Cardiac septum (tissue), 1 donor: ENCODE measurements around the gene RNF7. TPM values are rescaled to one million over a fixed set of nuclear protein-coding genes. Genes with fewer than 3 reads are reported as not detected.
"Not testable (repeated sequence)": the region's sequence is repeated elsewhere in the genome, so short reads cannot be mapped to it uniquely, and the experiment has no call there.

ENCODE experiments used
- DNase-seq: peaks from one replicate; pipeline ENCODE4 v3.0.0-alpha.2; 2020; ENCODE audit warnings: low spot score
- intact Hi-C: fragments of 100-400 bp; cut with DNase I; formaldehyde crosslinking; loops from one replicate; pipeline ENCODE4 v1.14.0; 2022
- total RNA-seq: library from RNA; stranded (reverse); fragmentation: NEBNext Ultra II Directional; extraction: Animal tissue kit (Norgen Biotek cat#: 25700); gene quantifications from one replicate; pipeline ENCODE4 v1.2.1, GENCODE V29; 2021
- donor health status: DM: no; HTN: no; CAD: no.

The RNF7 gene
- total RNA-seq, 1 donor from 2014 or later: 77.5 TPM

DNA sequence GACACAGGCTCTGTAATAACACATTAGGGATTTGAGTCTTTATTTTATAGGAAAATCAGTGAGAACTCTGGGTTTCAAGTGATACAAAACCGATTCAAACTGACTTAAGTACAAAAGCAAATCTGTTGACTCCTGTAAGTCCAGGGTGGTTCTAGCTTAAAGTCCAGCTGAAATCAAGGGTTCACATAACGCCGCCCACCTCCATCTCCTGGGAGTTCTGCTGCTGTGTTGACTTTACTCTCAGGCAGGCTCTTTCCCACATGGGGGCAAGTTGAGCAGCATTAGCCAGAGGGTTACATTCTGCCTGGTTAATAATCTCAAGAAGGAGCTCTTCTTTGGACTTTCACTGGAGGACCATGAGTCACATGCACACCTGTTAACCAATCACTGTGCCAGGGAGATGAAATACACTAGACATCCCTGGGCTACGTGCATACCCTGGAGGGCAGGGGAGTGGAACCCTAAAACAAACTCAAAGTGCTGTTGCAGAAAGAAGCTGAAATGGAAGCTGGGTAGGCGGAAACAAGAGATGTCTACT is 9.7 kb upstream of the RNF7 start:
- intact Hi-C loops: no loop called here
- no peak for DNase-seq

DNA sequence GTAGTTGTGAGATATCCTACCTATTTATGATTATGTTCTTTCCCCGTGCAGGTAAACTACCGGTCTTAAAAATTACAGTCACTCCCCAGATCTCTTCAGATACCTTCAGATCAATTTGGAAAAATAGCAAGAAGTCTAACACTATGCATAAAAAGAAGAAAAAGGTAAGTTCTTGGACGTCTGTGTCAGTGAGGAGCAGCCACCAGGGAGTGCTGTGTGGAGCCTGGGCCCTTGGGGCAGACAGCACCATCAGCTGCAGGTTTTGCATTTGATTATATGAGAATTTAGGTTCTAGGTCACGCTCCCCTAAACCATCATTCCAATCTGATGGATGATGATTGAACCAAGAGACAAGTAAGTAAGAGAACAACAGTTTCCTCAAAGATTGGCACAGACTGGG is 8.9 kb upstream of the RNF7 start:
- intact Hi-C loops: no loop called here
- DNase-seq: no peak

DNA sequence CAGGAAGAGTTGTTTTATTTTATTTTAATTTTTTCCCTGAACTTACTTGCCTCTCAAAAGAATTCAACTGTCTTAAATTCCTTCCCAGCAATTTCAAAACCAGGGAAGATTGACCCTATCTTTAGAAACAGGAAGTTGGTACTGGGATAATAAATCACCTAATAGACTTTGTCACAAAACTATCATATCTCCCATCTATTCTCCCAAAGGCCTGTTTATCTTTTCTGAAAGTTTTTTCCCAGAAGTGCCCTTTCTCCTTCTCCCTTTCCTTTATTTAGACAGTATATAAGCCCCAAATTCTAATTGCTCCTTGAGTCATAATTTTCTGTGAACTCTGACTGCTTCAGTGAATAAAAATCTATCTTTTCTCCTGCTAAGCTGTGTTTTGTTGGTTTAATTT is 2.9 kb upstream of the RNF7 start:
- intact Hi-C loops: loop anchor here (5.0 kb wide), 1 partner anchor 88 kb away; no protein-coding TSS in a partner anchor

DNA sequence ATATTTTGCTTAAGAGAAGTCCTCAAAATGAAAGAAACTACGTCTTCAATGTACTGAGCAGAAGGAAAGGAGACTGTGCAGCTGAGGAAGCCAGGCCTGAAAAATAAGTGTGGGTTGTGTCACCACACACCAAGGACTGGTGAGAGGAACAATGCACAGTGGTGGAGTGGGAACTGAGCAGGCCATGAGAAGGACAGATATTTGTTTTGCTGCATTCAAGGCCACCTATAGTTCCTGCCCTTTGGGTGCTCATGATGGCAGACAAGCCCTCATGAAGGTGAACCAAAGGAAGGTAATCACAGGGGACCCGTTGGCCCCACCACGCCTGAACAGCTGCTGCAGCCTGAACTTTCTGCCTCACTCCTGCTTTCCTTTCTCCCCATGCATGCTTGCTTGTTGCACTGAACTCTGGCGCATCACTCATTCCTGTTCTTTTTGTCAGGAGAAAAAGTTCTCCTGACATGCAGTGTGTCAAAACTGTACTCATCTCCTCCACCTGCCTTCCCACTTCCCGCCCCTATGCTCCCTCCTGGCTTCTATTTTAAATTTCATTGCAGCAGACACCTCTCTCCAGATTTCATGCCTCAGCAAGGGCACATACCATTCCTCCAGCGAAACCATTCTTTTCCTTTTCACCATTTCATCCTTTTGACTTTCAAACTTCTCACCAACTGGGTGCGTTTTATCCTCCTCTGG is 2.2 kb upstream of the RNF7 start:
- DNase-seq: no peak
- intact Hi-C loops: loop anchor here (5.0 kb wide), 1 partner anchor 89 kb away; no protein-coding TSS in a partner anchor

More for the DNA sequence above, 2.9 kb upstream of the RNF7 start:
- no peak for DNase-seq

DNA sequence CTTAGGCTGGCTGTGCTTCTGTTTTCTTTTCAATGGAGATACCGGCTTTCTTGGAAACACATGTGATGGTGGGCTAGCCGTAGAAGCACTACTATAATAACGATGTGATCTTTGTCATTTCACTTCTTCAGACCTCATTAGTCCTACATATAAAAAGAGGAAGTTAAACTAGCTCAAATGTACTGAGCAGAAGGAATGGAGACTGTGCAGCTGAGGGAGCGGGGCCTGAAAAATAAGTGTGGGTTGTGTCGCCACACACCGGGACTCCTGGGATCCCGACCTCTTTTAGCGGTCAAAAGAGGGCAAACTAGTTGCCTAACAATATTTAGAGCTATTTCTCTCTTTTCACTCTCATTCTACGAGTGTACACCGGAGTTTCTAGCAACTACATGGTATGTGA is 1.0 kb upstream of the RNF7 start:
- intact Hi-C loops: loop anchor here (5.0 kb wide), 1 partner anchor 90 kb away; no protein-coding TSS in a partner anchor
- DNase-seq: no peak

DNA sequence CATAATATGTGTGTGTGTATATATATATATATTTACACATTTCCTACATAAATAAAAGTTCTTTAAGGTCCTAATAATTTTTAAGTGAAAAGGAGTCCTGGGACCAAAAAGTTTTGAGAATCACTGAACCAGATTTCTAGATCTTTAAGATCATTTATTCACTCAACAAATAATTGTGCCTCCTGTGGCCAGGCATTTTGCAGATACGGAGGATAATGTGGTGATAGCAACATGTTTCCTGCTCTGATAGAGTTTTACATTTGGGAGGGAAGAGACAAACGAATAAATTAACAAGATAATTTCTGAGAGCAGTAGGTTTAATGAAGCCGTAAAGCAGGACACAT is 448 bp upstream of the RNF7 start:
- DNase-seq: no peak
- intact Hi-C loops: loop anchor here (1.0 to 5.0 kb wide), 5 partner anchors 90 to 251 kb away; partner anchors contain the start of genes ATP1B3 and RASA2

DNA sequence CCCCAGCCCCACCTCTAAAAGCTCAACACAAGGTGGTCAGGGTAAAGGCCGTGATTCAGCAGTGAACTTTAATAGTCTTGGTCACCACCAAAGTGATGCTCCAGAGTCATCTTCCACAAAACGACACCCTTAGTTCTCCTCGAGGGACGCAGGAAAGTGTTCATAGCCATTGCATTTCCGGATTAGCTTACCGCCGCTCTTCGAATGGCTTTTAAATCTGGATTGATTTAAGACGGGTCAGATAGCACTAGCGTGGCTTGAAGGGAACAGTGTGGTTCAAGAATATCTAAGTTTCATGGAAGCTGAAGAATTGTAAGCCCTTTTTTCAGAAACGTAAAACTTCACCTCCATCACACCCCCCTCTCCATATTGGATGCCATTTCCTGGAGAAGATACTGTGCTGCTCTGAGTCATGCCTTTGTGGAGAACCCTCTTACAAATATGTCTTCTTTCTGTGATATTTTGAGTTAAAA is 829 bp downstream of the RNF7 start:
- intact Hi-C loops: loop anchor here (1.0 to 5.0 kb wide), 5 partner anchors 92 to 252 kb away; partner anchors contain the start of genes ATP1B3 and RASA2
- DNase-seq: no peak

DNA sequence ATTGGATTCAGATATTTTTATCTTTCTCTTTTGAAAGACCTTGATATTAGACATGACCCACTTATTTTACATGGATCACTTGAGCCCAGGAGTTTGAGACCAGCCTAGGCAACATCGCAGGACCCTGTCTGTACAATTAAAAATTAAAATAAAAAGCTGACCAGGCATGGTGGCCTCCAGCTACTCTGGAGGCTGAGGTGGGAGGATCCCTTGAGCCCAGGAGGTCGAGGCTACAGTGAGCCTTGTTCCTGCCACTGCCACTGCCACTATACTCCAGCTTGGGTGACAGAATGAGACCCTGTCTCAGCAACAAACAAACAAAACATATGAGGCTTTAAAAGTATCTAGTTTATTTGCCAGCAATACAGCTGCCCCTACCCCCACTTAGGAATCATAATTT is 1.6 kb downstream of the RNF7 start:
- no peak for DNase-seq
- intact Hi-C loops: loop anchor here (2.0 to 5.0 kb wide), 3 partner anchors 92 to 253 kb away; partner anchors contain the start of gene RASA2

DNA sequence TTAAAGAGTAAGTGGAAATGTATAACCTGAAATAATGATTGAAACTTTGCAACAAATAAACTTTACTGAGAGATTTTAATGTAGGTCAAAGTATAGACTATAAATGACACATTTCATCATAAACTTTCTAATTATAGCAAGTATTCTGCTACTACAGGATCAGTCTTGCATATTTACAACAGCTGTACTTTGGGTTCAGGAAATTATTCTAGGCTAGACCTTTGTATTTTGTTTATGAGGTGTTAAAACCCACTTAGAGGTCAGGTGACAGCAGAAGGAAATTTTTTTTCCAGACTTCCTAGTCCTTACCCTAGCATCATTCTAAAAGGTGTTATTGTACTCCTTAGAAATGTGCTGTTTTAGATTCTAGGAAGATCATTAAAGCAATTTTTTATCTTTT is 2.3 kb downstream of the RNF7 start:
- intact Hi-C loops: no loop called here
- DNase-seq: no peak

DNA sequence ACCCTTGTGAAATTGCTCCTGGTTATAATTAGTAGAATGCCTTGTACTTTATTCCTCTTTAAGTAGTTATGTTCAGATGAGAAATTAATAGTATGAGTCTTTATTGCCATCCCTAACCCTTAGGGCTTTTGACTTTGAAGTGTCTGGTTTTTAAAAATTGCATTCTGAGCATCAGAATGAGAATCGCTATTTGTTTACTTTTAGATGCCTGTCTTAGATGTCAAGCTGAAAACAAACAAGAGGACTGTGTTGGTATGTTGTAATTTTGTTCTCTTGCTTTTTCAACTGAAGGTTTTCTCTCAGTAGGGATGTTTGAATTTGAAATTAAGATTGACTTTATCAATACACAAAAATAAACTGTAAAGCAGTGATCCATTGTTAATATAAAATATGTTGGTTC is 5.2 kb downstream of the RNF7 start:
- intact Hi-C loops: no loop called here

DNA sequence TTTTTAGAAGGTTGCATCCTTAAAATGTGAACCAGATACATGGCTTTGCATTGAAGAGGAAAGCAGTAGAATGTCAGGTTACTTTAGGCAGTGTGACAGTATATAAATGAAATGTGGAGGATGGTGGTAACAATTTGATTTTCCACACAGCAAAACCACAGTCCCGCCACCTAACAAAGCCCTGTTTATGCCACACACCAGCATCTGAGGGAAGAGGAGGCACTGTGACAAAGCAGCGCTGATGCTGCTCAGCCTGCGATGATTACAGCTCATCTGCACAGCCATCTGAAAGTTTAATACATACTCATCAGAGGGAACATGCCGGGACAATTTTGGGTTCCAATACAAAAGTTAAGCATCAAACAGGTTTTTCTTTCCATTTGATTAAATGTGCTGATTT is 8.9 kb downstream of the RNF7 start:
- intact Hi-C loops: no loop called here
- DNase-seq: no peak

More for the DNA sequence above, 5.2 kb downstream of the RNF7 start:
- no peak for DNase-seq

DNA sequence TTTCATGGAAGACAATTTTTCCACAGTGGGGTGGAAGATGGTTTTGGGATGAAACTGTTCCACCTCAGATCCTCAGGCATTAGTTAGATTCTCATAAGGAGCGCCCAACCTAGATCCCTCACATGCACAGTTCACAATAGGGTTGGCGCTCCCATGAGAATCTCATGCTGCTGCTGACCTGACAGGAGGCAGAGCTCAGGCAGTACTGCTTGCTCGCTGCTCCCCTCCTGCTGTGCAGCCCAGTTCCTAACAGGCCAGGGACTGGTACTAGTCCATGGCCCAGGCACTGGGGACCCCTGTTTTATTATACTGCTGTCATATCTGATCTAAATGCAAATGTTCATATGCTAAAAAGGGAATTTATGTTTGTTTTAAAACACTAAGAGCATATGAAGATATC is 15.3 kb downstream of the RNF7 start:
- intact Hi-C loops: no loop called here
- DNase-seq: no peak

DNA sequence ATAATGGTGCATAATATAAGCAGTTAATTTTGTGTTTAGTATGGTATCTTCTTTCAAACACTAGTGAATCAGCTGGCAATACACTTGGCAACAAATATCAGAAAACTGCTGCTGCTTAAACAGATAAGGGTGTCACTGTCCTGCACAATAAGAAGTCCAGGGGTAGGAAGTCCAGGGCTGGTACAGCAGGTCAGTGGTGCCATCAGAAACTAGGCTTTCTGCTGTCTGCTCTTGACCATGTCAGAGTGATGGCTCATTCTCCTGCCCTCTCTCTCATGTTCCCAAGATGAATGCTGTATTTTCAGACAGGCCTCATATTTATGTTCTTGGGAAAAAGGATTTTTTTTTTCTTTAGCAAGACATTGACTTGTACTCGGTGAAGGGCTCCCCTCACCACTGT is 15.9 kb downstream of the RNF7 start:
- intact Hi-C loops: no loop called here
- no peak for DNase-seq

DNA sequence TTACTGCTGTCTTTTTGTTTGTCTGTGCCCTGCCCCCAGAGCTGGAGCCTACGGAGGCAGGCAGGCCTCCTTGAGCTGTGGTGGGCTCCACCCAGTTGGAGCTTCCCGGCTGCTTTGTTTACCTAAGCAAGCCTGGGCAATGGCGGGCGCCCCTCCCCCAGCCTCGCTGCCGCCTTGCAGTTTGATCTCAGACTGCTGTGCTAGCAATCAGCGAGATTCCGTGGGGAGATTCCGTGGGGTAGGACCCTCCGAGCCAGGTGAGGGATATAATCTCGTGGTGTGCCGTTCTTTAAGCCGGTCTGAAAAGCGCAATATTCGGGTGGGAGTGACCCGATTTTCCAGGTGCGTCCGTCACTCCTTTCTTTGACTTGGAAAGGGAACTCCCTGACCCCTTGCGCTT is 24.5 kb downstream of the RNF7 start:
- DNase-seq, intact Hi-C loops: not testable (repeated sequence)

DNA sequence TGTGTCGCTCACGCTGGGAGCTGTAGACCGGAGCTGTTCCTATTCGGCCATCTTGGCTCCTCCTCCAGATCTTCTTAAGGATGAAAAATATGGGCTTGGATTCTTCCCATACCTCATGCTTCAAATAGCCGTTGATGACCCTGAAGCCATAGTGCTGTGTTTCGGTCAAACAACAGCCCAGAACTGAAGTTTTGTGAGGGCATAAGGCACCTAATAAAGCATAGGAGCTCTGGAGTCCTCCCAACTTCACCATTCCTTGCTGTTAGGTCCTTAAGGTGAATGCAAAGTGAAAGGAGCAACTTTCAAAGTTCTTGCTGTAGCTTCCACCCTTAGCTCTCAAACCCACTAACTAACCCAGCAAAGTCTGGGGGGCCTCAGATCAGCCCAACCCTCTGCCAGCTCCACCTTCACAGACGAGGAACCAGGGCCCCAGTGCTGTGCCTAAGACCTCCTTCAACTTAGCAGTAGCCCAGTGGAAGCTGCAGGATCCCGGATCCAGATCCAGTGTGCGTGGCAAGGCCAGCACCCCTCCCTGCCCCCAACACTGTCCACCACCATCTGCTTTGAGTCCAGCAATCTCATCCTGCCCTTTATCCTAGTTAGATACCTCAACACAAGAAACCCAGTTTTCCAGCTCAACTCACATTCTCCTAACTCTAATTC is 25.1 kb downstream of the RNF7 start, which contains the start of gene GRK7:
Gene GRK7, plus strand, starts transcription at position 321 of the 663 bp plus-strand sequence. CDS start 14,877 bp downstream, outside the sequence.
- DNase-seq: no peak
- intact Hi-C loops: no loop called here

DNA sequence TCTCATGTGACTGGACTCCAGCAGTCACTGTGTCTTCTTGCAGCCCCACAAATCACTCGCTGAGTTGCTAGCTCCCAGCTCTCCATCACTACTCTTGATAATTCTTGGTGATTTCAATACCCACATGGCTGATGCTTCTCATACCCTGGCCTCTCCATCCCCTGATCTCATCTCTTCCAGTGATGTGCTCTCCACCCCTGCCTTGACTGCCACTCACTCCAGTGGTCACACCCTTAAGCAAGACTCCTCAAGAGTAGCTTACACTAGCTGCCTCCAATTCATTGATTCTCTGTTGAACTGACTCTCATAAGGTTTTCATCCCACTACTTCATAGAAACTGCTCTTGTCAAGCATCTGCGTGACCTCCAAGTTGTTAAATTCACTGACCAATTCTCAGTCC is 25.9 kb downstream of the RNF7 start:
- no peak for DNase-seq
- intact Hi-C loops: no loop called here

DNA sequence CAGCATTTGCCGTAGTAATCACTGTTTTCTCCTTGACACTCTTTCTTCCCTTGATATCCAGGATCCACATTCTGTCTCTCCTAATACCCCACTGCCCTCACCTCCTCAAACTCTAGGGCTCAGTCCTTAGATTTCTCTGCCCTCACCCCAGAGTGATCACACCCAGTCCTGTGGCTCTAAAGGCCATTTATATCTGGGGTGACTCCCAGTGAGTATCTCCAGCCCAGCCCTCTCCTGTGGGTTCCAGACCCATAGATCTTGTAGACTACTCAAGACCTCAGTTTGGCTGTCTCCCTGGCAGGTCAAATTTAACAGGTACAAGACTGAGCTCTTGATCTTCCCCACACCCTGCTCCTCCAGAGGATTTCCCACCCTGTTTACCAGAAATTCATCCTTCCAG is 26.4 kb downstream of the RNF7 start:
- no peak for DNase-seq
- intact Hi-C loops: no loop called here

DNA sequence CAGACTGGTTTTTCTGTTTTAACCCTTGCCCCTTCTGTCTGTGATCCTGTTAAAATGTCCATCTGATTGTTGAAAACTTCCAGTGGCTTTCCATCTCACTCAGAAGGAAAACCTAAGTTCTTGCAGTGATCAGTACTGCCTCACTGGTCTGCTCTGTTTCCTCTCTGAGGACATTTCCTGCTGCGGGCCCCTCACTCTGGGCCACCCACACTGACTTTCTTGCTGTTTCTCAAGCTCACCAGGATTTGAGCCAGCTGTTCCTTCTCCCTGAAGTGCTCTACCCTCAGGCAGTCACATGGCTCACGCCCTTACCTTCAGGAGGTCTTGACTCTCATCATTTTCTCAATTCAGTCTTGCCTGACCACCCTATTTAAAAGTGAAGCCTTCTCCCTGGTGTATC is 26.9 kb downstream of the RNF7 start:
- DNase-seq: no peak
- intact Hi-C loops: no loop called here

DNA sequence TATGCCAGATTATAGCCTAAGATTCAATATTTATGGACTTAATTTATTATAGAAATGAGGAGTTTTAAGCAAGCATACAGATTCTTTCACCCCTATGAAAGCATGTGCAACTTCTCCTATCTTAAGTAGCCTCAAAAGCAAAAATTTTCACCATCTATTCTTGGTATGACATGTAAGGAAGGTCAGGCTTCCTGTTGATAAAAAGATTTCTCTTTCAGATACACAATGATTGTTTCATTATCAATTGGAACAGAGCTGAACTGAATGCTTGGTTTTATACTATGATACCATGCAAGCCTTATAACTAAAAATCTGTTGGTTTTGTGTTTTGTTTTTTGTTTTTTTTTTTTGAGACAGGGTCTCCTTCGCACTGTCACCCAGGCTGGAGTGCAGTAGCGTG is 29.0 kb downstream of the RNF7 start:
- DNase-seq: no peak
- intact Hi-C loops: no loop called here

DNA sequence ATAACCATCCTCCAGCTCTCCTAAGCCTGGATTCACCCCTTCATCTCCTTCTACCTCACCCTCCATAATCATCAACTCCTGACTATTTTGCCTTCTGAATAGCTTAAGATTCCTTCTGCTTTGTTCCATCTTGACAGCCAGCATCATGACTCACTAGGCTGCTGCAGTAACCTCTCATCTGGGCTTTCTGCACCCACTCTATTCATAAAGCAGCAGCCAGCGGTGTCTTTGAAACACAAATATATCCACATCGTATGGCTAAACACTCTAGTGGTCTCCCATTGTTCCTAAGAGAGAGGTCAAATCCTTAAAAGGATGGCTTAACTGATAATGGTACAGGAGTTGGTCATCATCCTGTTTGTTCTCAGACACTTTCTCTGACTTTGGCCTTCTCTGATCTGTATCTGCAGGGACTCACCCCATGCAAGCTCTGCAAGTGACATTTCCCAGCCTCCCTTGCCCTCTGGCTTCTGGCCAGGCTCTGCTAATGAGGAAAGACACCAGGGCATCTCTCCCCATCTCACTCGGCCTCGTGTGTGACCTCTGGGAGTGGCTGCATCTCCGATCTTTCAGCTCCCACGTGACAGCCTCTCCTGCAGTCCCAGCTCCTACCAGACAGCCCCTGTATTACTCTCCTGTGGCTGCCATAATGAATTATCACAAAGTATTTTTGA is 31.3 kb downstream of the RNF7 start:
- intact Hi-C loops: no loop called here
- DNase-seq: no peak
